Thyroid gland (tissue), 4 donors: ENCODE data around the gene ERAL1. TPM values are rescaled to one million over a fixed set of nuclear protein-coding genes. Genes with fewer than 3 reads are reported as not detected.
"Not testable (repeated sequence)": the region's sequence is repeated elsewhere in the genome, so short reads cannot be mapped to it uniquely, and the experiment has no call there.

Source experiments
- DNase-seq, 2 donors: peaks; one replicate each; pipeline ENCODE4 v3.0.0-alpha.2; 2019
- H3K27ac ChIP-seq, 3 donors: fragments of 200-600 bp; sonication (generic); 1 replicate in 2 of 3; 2 replicates in 1 of 3; pipeline ENCODE4 v1.5.1; 2016 to 2019; ENCODE audit warnings: mild to moderate bottlenecking in 1 of 3, moderate library complexity in 1 of 3
- H3K27me3 ChIP-seq: fragments of 200-600 bp; sonication (generic); one replicate; pipeline ENCODE4 v1.5.1; 2019
- H3K36me3 ChIP-seq, 2 donors: fragments of 200-600 bp; sonication (generic); one replicate each; pipeline ENCODE4 v1.5.1; 2016 to 2019
- H3K4me1 ChIP-seq, 2 donors: fragments of 200-600 bp; sonication (generic); one replicate each; pipeline ENCODE4 v1.5.1; 2017 to 2019
- H3K4me3 ChIP-seq, 3 donors: fragments of 200-600 bp; sonication (generic); replicated peaks in 1 of 3; 1 replicate in 2 of 3; 2 replicates in 1 of 3; pipeline ENCODE4 v1.5.1; 2016; ENCODE audit warnings: mild to moderate bottlenecking in 1 of 3
- H3K9me3 ChIP-seq: fragments of 200-600 bp; sonication (generic); one replicate; pipeline ENCODE4 v1.5.1; 2017
- CTCF ChIP-seq, 6 experiments: fragments of 200-600 bp in 3 of 6; fragments of 450-650 bp in 3 of 6; sonication (generic) in 3 of 6; IDR thresholded peaks; one replicate each; pipeline ENCODE4 v1.5.1; 2016 to 2019; ENCODE audit warnings: antibody characterized with exemption in 6 of 6, mild to moderate bottlenecking in 2 of 6, inconsistent platforms in 1 of 6, moderate library complexity in 1 of 6
- POLR2A ChIP-seq, 2 donors: fragments of 450-650 bp; IDR thresholded peaks; one replicate each; pipeline ENCODE4 v1.6.1; 2017; ENCODE audit warnings: antibody characterized with exemption in 2 of 2, mild to moderate bottlenecking in 2 of 2, moderate library complexity in 1 of 2
- WGBS, 2 donors: methylation state at CpG; one replicate each; pipeline ENCODE4 v1.1.5; 2017; 5-methylcytosine and 5-hydroxymethylcytosine counted together
- intact Hi-C: fragments of 100-400 bp; cut with DNase I; formaldehyde crosslinking; loops from one replicate; pipeline ENCODE4 v1.15.1; 2023
- total RNA-seq, 4 donors: library from RNA; depleted of rRNA; stranded (reverse); fragments of >200 nt; gene quantifications; one replicate each; pipeline ENCODE4 v1.2.3, GENCODE V29; 2016

ERAL1 gene
- total RNA-seq, 4 donors from 2014 or later: 23.1 to 59.3 (median 41.2) TPM

- H3K4me1 ChIP-seq, H3K27ac ChIP-seq, H3K9me3 ChIP-seq, intact Hi-C loops, H3K27me3 ChIP-seq, H3K36me3 ChIP-seq, H3K4me3 ChIP-seq: not testable (repeated sequence)
- 83 to 87% methylated on average over 15 of the region's 15 CpGs for WGBS, 2 donors
- peak in 2 of 6 experiments; percentile 19 to 26 for TF ChIP-seq CTCF (IDR thresholded peaks at IDR 0.05)
- DNase-seq: peak in 1 of 2 donors; percentile 3
Observed at GRCh38 chr17:28848667-28849066, 6.1 kb upstream of the ERAL1 start.

GRCh38 chr17:28849281-28849680 lies 5.5 kb upstream of the ERAL1 start:
- Histone ChIP-seq H3K36me3 (no peaks in the 10 kb centered on the region), H3K27ac (no peak overlapping the region), H3K9me3 (no peaks in the 10 kb centered on the region), H3K27me3 (no peaks in the 10 kb centered on the region), H3K4me3 (no peak overlapping the region), H3K4me1 (peaks cover 3 to 4% of the 10 kb centered on the region in 2 donors)
- intact Hi-C loops: no loop called here
- WGBS, 2 donors: 77% methylated on average over 5 of the region's 5 CpGs
- DNase-seq: no peak
- no peak for TF ChIP-seq CTCF (IDR thresholded peaks at IDR 0.05)
- no peak for TF ChIP-seq POLR2A (IDR thresholded peaks at IDR 0.05)

GRCh38 chr17:28853295-28853694 lies 1.5 kb upstream of the ERAL1 start:
- peaks cover 1 to 4% of the 10 kb centered on the region in 2 donors for H3K36me3 ChIP-seq
- WGBS, 2 donors: 94% methylated on average over 2 of the region's 2 CpGs
- H3K27ac ChIP-seq: no peak overlapping the region
- no peaks in the 10 kb centered on the region for H3K9me3 ChIP-seq
- no peak for DNase-seq
- intact Hi-C loops: loop anchor here (5.0 to 10.0 kb wide), 2 partner anchors 36 to 88 kb away; no protein-coding TSS in a partner anchor
- no peaks in the 10 kb centered on the region for H3K27me3 ChIP-seq
- H3K4me1 ChIP-seq: peaks cover 3 to 9% of the 10 kb centered on the region in 2 donors
- TF ChIP-seq POLR2A (IDR thresholded peaks at IDR 0.05) (no peak), CTCF (IDR thresholded peaks at IDR 0.05) (no peak)
- H3K4me3 ChIP-seq: no peak overlapping the region

DNA sequence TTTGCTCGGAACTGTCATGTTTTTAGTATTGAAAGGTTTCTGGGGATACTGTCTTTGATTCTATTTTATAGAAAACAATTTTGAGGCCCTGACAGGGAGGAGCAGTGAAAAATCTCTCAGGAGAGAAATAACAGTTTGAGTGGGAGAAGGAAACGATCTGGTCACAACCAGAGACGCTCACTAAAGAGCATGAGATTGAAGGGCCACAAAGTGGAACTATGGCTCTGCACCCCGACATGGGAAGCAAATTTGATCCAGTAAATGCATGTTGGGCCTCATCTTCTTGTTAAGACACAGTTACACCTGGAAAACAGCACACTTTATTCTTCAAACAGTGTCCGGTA lies 492 bp downstream of the ERAL1 start:
- H3K9me3 ChIP-seq: no peaks in the 10 kb centered on the region
- no peak for DNase-seq
- H3K27ac ChIP-seq: peak overlapping the region in 1 of 3 donors; percentile 74
- intact Hi-C loops: loop anchor here (10.0 kb wide), 1 partner anchor 91 kb away; no protein-coding TSS in a partner anchor
- no peaks in the 10 kb centered on the region for H3K27me3 ChIP-seq
- H3K4me3 ChIP-seq: peak overlapping the region; percentile 37 to 84 (median 49)
- 17 to 23% methylated on average over 5 of the region's 5 CpGs for WGBS, 2 donors
- H3K4me1 ChIP-seq: peaks cover 3 to 9% of the 10 kb centered on the region in 2 donors
- H3K36me3 ChIP-seq: peaks cover 13 to 14% of the 10 kb centered on the region in 2 donors
- TF ChIP-seq POLR2A (IDR thresholded peaks at IDR 0.05): no peak
- TF ChIP-seq CTCF (IDR thresholded peaks at IDR 0.05): no peak

DNA sequence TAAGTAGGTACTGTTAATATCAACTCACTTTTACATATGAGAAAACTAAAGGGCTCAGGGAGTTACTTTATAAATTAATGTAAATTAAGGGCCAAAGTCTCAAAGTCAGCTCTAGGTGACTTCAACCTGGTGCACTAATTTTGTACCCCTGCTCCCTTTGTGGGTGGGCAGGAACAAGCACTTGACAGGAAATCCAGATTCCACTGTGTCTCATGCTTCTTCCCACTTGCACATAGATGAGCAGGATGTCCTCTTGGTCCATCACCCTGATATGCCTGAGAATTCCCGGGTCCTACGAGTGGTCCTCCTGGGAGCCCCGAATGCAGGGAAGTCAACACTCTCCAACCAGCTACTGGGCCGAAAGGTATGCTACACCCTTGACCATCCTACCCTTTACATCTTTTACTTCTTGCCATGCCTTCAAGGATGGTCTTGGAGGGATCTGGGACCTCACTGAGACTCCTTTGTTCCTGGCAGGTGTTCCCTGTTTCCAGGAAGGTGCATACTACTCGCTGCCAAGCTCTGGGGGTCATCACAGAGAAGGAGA lies 1.3 kb downstream of the ERAL1 start:
- 89 to 91% methylated on average over 5 of the region's 5 CpGs for WGBS, 2 donors
- intact Hi-C loops: loop anchor here (10.0 kb wide), 1 partner anchor 91 kb away; no protein-coding TSS in a partner anchor
- Histone ChIP-seq H3K4me3 (no peak overlapping the region), H3K27ac (no peak overlapping the region), H3K4me1 (peaks cover 3 to 9% of the 10 kb centered on the region in 2 donors), H3K27me3 (no peaks in the 10 kb centered on the region), H3K9me3 (no peaks in the 10 kb centered on the region), H3K36me3 (peaks cover 17 to 18% of the 10 kb centered on the region in 2 donors)
- TF ChIP-seq CTCF (IDR thresholded peaks at IDR 0.05) (no peak), POLR2A (IDR thresholded peaks at IDR 0.05) (no peak)
- no peak for DNase-seq
